Measurements from ENCODE around the gene AGR2.

- TF ChIP-seq, protein P1, sequence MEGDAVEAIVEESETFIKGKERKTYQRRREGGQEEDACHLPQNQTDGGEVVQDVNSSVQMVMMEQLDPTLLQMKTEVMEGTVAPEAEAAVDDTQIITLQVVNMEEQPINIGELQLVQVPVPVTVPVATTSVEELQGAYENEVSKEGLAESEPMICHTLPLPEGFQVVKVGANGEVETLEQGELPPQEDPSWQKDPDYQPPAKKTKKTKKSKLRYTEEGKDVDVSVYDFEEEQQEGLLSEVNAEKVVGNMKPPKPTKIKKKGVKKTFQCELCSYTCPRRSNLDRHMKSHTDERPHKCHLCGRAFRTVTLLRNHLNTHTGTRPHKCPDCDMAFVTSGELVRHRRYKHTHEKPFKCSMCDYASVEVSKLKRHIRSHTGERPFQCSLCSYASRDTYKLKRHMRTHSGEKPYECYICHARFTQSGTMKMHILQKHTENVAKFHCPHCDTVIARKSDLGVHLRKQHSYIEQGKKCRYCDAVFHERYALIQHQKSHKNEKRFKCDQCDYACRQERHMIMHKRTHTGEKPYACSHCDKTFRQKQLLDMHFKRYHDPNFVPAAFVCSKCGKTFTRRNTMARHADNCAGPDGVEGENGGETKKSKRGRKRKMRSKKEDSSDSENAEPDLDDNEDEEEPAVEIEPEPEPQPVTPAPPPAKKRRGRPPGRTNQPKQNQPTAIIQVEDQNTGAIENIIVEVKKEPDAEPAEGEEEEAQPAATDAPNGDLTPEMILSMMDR (conservative IDR thresholded peaks at IDR 0.05 in 1 of 2, IDR thresholded peaks at IDR 0.05 in 1 of 2; ENCODE audit: low read depth in 1 of 2, low read length in 2 of 2) = no peak
- no peak for TF ChIP-seq EZH2 (IDR thresholded peaks at IDR 0.05; ENCODE audit: low read length, missing control alignments)
Measured at GRCh38 chr7:16759840-16760239, 45.0 kb downstream of the AGR2 start.
